ENCODE results near the gene TSPAN4.

DNA sequence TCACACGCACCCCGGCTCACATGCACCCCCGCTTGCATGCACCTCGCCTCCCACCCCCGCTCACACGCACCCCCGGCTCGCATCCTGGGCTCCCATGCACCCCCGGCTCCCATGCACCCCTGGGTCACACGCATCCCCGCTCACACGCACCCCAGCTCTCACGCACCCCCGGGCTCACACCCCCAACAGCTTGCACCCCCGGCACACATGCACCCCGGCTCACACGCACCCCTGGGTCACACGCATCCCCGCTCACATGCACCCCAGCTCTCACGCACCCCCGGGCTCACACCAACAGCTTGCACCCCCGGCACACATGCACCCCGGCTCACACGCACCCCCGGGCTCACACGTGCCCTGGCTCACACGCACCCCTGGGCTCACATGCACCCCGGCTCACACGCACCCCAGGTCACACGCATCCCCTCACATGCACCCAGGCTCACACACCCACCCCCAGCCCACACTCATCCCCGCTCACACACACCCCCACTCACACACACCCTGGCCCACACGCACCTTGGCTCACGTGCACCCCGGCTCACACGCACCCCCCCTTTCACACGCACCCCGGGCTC, 16.2 kb downstream of the TSPAN4 start:
- TF ChIP-seq CTCF (conservative IDR thresholded peaks at IDR 0.05 in 1 of 2, IDR thresholded peaks at IDR 0.05 in 1 of 2; ENCODE audit: low read depth in 1 of 2, low read length in 2 of 2) (no peak), EZH2 (IDR thresholded peaks at IDR 0.05; ENCODE audit: low read length, missing control alignments) (no peak)

All from fibroblast of lung (primary cell).